Measurements from ENCODE around the gene GRIN3B.

The GRIN3B gene

DNA sequence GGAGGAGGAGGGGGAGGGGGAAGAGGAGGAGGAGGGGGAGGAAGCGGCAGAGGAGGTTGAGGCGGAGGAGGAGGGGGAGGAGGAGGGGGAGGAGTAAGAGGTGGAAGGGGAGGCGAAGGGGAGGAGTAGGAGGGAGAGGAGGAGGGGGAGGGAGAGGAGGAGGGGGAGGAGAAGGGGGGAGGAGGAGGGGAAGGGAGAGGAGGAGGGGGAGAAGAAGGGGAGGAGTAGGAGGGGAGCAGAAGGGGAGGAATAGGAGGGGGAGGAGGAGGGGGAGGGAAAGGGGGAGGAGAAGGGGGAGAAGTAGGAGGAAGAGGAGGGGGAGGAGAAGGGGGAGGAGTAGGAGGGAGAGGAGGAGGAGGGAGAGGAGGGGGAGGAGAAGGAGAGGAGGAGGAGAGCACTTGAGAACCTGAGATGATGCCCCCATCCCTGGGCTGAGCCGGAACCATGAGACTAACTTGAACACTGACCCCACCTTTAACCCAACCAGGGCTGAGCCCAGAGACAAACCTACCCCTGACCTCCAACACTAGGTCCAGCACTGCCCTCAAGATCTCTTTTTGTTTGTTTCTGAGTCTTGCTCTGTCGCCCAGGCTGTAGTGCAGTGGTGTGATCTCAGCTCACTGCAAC, 52.2 kb downstream of the GRIN3B start:
- no peak for DNase-seq (ENCODE audit: extremely low spot score)
- ChIA-PET POLR2A (no interaction called here), CTCF (interaction anchor here (1.4 kb wide), 1 partner anchor 12 kb away, joined by 4 read pairs; no protein-coding TSS in a partner anchor)
- TF ChIP-seq, protein P1, sequence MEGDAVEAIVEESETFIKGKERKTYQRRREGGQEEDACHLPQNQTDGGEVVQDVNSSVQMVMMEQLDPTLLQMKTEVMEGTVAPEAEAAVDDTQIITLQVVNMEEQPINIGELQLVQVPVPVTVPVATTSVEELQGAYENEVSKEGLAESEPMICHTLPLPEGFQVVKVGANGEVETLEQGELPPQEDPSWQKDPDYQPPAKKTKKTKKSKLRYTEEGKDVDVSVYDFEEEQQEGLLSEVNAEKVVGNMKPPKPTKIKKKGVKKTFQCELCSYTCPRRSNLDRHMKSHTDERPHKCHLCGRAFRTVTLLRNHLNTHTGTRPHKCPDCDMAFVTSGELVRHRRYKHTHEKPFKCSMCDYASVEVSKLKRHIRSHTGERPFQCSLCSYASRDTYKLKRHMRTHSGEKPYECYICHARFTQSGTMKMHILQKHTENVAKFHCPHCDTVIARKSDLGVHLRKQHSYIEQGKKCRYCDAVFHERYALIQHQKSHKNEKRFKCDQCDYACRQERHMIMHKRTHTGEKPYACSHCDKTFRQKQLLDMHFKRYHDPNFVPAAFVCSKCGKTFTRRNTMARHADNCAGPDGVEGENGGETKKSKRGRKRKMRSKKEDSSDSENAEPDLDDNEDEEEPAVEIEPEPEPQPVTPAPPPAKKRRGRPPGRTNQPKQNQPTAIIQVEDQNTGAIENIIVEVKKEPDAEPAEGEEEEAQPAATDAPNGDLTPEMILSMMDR (IDR thresholded peaks at IDR 0.05; ENCODE audit: control extremely low read depth, extremely low read depth, low read depth, missing control alignments): no peak

DNA sequence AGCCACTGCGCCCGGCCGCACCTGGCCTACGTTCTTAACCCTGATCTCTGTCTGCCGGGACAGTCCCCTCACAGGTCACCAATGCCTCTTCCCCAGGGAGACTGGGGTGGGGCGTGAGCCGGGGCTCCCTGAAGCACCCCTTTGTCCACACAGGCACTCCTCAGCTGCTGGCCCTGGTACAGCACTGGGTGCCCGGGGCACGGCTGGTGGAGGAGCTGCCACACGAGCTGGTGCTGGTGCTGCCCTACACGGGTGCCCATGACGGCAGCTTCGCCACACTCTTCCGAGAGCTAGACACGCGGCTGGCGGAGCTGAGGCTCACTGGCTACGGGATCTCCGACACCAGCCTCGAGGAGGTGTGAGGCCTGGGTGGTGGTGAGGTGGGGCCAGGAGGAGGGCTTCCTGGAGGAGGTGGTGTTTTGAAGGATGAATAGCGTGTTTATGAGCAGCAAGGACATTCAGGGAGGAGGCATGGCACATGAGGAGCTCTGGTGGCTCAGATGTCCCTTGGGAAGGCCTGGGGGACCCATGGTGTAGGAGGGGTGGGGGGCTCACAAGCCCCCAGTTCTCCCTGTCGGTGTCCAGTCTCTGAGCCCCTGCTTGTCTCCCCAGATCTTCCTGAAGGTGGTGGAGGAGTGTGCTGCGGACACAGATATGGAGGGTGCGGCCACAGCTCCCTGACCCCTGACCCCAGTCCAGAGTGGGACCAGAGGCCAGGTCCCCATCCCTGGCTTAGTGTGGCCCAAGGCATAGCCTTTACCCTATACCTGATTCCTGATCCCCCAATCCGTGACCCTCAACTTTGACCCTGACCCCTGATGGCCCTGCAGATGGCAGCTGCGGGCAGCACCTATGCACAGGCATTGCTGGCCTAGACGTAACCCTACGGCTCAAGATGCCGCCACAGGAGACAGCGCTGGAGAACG, 53.2 kb downstream of the GRIN3B start:
- no peak for DNase-seq (ENCODE audit: extremely low spot score)
- ChIA-PET POLR2A (no interaction called here), CTCF (no interaction called here)
- TF ChIP-seq, protein P1 (IDR thresholded peaks at IDR 0.05; ENCODE audit: control extremely low read depth, extremely low read depth, low read depth, missing control alignments): no peak

DNA sequence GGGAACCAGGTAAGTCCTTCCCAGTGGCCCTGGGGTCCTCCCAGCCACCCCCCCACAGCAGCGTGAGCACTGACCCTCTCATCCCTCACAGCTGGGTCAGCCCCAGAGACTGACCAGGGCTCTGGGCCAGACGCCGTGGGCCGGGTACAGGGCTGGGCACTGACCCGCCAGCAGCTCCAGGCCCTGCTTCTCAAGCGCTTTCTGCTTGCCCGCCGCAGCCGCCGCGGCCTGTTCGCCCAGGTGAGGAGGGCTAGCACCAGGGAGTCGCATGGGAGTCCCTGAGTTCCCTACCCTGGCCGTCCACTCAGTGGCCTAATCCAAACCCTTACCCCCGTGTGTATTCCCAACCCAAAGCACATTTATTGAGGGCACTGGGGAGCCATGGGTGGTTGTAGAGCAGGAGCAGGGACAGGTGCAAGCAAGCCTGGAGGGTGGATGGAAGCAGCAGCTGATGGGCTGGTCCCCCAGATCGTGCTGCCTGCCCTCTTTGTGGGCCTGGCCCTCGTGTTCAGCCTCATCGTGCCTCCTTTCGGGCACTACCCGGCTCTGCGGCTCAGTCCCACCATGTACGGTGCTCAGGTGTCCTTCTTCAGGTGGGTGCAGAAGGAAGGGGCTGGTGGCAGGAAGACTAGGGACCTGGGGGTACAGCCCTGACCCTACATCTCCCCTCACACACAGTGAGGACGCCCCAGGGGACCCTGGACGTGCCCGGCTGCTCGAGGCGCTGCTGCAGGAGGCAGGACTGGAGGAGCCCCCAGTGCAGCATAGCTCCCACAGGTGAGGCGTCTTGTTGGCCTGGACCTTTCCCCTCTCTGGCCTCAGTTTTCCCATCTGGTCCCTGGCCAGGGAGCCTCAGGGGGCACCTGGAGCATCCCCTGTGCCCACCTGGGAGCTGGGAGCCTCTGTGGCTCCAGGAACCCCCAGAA, 54.1 kb downstream of the GRIN3B start:
- CTCF ChIA-PET: interaction anchor here (2.6 kb wide), 1 partner anchor 12 kb away, joined by 15 read pairs; the partner anchor contains the start of gene ARHGAP45
- TF ChIP-seq, protein P1 (IDR thresholded peaks at IDR 0.05; ENCODE audit: control extremely low read depth, extremely low read depth, low read depth, missing control alignments): no peak
- POLR2A ChIA-PET: interaction anchor here (1.0 kb wide), 1 partner anchor 214 kb away, joined by 3 read pairs; no protein-coding TSS in a partner anchor
- DNase-seq (ENCODE audit: extremely low spot score): no peak

DNA sequence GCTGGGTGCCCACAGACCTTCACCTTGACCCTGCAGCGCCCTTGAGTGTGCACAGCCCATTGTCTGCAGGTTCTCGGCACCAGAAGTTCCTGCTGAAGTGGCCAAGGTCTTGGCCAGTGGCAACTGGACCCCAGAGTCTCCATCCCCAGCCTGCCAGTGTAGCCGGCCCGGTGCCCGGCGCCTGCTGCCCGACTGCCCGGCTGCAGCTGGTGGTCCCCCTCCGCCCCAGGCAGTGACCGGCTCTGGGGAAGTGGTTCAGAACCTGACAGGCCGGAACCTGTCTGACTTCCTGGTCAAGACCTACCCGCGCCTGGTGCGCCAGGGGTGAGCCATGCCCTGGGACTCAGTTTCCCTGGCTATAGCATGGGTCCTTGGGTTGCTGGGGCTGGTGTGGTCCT, 54.8 kb downstream of the GRIN3B start:
- no peak for DNase-seq (ENCODE audit: extremely low spot score)
- ChIA-PET POLR2A (interaction anchor here (0.7 to 1.0 kb wide), 2 partner anchors 159 to 214 kb away, joined by 3 to 5 read pairs; no protein-coding TSS in a partner anchor), CTCF (interaction anchor here (2.6 kb wide), 1 partner anchor 11 kb away, joined by 15 read pairs; the partner anchor contains the start of gene ARHGAP45)
- TF ChIP-seq, protein P1 (IDR thresholded peaks at IDR 0.05; ENCODE audit: control extremely low read depth, extremely low read depth, low read depth, missing control alignments): no peak

DNA sequence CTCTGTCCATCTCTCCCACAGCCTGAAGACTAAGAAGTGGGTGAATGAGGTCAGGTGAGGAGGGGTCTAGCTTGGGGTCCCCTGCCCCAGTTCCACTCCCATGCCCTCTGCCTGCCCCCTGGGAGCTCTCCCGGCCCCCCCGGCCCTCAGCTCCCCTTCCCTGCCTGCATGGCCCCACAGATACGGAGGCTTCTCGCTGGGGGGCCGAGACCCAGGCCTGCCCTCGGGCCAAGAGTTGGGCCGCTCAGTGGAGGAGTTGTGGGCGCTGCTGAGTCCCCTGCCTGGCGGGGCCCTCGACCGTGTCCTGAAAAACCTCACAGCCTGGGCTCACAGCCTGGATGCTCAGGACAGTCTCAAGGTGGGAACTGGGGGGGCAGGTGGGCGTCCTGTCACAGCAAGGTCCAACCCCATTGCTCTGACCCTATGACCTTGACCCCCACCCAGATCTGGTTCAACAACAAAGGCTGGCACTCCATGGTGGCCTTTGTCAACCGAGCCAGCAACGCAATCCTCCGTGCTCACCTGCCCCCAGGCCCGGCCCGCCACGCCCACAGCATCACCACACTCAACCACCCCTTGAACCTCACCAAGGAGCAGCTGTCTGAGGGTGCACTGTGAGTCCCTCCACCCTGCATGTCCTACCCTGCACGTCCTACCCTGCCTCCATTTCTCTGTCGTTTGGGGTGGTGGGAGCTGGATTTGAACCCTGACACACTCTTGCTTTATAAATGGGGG, 55.8 kb downstream of the GRIN3B start:
- DNase-seq (ENCODE audit: extremely low spot score): no peak
- TF ChIP-seq, protein P1 (IDR thresholded peaks at IDR 0.05; ENCODE audit: control extremely low read depth, extremely low read depth, low read depth, missing control alignments): no peak
- ChIA-PET POLR2A (interaction anchor here (0.7 to 1.0 kb wide), 2 partner anchors 158 to 213 kb away, joined by 3 to 5 read pairs; no protein-coding TSS in a partner anchor), CTCF (interaction anchor here (1.3 to 2.6 kb wide), 4 partner anchors 10 to 57 kb away, joined by 3 to 15 read pairs (median 4); partner anchors contain the start of genes ARHGAP45 and RNU6-2)
